ENCODE data around the gene TOMM34.

The TOMM34 gene

DNA sequence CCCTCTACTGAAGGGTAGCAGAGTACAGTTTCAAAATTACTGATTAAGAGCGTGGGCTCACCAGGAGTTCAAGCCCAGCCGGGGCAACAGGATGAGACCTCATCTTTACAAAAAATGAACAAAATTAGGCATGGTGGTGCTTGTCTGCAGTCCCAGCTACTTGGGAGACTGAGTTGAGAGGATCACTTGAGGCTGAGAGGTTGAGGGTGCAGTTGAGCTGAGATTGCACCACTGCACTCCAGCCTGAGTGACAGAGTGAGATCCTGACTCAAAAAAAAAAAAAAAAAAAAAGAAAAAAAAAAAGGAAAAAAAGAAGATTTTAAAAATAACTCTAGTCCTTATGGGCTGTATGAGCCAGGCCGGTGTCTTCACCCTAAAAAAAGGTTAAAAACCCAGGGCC lies 31.6 kb downstream of the TOMM34 start:
- no peak for FAIRE-seq

GRCh38 chr20:44924541-44924940 lies 35.7 kb downstream of the TOMM34 start:
- FAIRE-seq, result no peak

GRCh38 chr20:44921447-44921846 lies 38.8 kb downstream of the TOMM34 start:
- FAIRE-seq, result no peak

- no peak for FAIRE-seq
Measured at GRCh38 chr20:44918761-44919160, 41.4 kb downstream of the TOMM34 start.

GRCh38 chr20:44918342-44918741 lies 41.9 kb downstream of the TOMM34 start:
- FAIRE-seq, result no peak

DNA sequence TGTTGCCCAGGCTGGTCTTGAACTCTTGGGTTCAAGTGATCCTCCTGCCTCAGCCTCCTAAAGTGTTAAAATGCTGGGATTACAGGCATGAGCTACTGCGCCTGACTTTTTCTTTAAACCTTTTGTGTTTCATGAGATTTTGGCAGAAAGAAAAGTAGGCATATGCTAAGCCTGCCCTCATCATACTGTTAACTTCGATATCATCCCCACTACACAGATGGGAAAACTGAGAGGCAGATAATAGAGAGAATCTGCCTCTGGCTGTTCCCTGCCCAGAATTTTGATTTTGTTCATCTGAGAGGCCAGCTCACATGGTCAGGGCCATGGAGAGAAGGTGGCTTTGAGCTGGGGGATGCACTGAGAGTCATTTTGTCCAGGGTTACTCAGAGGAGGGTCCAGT lies 42.8 kb downstream of the TOMM34 start:
- no peak for FAIRE-seq

DNA sequence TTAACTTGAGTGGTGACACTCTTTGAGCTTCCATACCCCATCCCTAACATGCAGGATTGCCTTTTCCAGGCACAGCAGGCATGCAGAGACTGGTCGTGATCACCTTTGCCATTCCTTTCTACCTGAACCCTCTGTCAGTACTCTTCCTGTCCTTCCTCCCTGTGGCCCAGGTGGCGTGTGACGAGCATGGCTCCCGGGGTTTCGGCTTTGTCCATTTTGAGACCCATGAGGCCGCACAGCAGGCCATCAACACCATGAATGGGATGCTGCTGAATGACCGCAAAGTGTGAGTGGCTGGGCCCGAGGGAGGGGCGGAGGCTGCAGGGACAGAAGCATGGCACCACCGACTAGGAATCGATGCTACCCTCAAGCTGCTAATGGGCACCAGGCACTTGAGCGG lies 43.6 kb downstream of the TOMM34 start:
- FAIRE-seq, result no peak

- no peak for FAIRE-seq
Measured at GRCh38 chr20:44914924-44915323, 45.3 kb downstream of the TOMM34 start.

- FAIRE-seq, result no peak
Measured at GRCh38 chr20:44912189-44912588, 48.0 kb downstream of the TOMM34 start.

GRCh38 chr20:44911264-44911921 lies 48.8 kb downstream of the TOMM34 start:
- no peak for FAIRE-seq

DNA sequence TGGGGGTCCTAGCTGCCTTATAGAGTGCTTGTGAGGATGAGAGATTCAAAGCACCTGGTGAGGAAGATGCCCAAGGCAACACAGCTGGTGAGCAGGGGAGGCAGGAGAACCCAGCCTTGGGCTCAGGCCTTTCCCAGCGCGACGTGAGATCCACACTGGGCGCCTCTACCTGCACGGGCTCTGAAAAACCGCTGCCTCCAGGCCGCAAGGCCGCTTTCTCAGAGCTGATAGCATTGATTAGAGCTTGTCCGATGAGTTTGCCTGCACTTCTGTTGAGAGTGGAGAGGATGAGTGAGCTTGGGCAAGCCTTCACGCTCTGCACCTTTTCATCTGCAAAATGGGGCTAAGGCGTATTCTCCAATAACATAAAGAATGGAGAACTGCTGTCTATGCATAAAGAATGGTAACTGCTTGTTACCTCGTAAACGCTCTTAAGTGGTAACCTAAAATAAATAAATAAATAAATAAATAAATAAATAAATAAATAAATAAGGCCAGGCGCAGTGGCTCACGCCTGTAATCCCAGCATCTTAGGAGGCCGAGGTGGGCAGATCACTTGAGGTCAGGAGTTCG lies 49.4 kb downstream of the TOMM34 start:
- no peak for FAIRE-seq

- FAIRE-seq, result no peak
Measured at GRCh38 chr20:44909872-44910689, 50.1 kb downstream of the TOMM34 start, which contains the start of gene PABPC1L. PABPC1L (plus strand) TSS chr20:44910060; CDS start chr20:44910144, 84 bp downstream.

GRCh38 chr20:44908987-44909871 lies 51.0 kb downstream of the TOMM34 start:
- FAIRE-seq, result no peak

GRCh38 chr20:44904377-44904776 lies 55.8 kb downstream of the TOMM34 start:
- FAIRE-seq, result no peak

DNA sequence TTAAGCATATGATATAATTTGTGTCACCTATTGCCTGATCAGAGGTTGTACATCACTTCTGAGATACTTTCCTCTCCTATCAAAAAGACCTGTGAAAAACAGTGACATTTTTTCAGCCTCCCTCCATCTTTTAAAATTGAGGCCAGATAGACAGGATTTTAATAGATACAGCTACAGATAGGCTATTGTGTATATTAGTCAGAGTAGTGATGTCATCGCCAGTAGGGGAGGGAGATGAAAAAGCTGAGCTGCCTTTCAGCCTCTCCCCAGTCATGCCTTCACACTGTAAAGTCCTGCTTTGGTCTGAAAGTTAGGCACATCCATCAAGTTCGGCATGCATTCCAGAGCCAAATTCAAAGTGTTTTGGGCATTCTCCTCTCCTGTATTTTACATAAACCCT lies 58.2 kb downstream of the TOMM34 start:
- no peak for FAIRE-seq

GRCh38 chr20:44900231-44900854 lies 59.9 kb downstream of the TOMM34 start:
- FAIRE-seq, result no peak

DNA sequence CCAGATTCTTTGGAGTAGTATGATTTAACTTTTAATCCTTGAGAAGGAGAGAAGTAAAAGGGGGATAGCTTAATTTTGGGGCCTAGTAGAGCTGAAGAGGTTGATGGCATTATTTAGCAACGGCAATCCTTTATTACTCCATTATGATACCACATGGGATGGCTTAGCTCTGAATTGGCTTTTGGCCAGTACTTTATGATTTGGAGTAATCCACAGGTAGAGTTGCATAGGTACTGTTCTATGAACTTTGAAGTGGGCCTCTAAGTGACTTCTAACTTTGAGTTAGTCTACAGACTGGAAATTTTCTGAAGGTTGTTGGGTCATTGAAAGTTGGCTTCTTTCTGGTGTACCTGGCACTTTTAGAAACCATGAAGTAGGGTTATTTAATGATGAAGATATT lies 63.1 kb downstream of the TOMM34 start:
- FAIRE-seq, result no peak

DNA sequence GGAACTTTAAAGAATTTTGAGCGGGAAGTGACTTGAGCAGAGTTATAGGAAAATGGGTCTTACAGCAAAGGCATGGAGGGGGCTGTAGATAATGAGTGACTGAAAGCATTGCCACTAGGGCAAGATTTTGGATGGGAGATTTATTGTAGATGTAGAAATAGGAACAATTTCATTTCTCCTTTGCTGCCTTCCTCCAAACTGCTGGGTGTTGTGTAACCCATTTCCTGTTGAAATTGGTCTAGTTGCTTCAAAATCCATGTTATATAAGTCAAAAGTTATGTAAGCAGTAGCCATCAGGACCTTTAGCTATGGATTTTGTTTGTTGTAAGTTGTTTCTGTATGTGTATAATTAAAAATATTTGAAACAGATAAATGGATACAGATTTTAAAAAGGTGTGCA lies 63.6 kb downstream of the TOMM34 start:
- no peak for FAIRE-seq

GRCh38 chr20:44894959-44895358 lies 65.2 kb downstream of the TOMM34 start:
- FAIRE-seq, result no peak
